Activated T-cell treated with anti-CD3 and anti-CD28 coated beads, Interleukin-2, amount 50 U/mL, for 4 hours (primary cell): ENCODE data around the gene CCT6B. TPM values are rescaled to one million over a fixed set of nuclear protein-coding genes. Genes with fewer than 3 reads are reported as not detected.
A peak's percentile ranks its signal among the peaks of the same experiment; 100 is the strongest.
"Not testable (repeated sequence)": the region's sequence is repeated elsewhere in the genome, so short reads cannot be mapped to it uniquely, and the experiment has no call there.

ENCODE experiments used
- ATAC-seq, 2 donors: fragments of 200-7000 bp; cut with Tn5 transposase; one replicate each; pipeline ENCODE4 v1.10.0; 2021
- DNase-seq: peaks from one replicate; pipeline ENCODE4 v3.0.0-alpha.2; 2020
- H3K27me3 Mint-ChIP-seq: one replicate; pipeline ENCODE4 v1.8.0; 2021; ENCODE audit warnings: low read depth, mixed read lengths
- H3K36me3 Mint-ChIP-seq: one replicate; pipeline ENCODE4 v1.8.0; 2022; ENCODE audit warnings: mixed read lengths; ENCODE audit not compliant: insufficient read depth
- H3K4me1 Mint-ChIP-seq: one replicate; pipeline ENCODE4 v1.8.0; 2021; ENCODE audit warnings: low read depth, mixed read lengths
- H3K4me3 Mint-ChIP-seq: one replicate; pipeline ENCODE4 v1.8.0; 2021; ENCODE audit warnings: mild to moderate bottlenecking, moderate library complexity, mixed read lengths
- H3K9me3 Mint-ChIP-seq: one replicate; pipeline ENCODE4 v1.8.0; 2021; ENCODE audit warnings: mixed read lengths
- total RNA-seq, 3 donors: library from RNA; stranded (reverse); gene quantifications; one replicate each; pipeline ENCODE4 v1.2.1, GENCODE V29; 2021

Gene CCT6B
- total RNA-seq: 1 to 10 TPM in 1 of 3 donors, under 1 TPM in 2; 0.51 to 1.0 (median 0.95) TPM

DNA sequence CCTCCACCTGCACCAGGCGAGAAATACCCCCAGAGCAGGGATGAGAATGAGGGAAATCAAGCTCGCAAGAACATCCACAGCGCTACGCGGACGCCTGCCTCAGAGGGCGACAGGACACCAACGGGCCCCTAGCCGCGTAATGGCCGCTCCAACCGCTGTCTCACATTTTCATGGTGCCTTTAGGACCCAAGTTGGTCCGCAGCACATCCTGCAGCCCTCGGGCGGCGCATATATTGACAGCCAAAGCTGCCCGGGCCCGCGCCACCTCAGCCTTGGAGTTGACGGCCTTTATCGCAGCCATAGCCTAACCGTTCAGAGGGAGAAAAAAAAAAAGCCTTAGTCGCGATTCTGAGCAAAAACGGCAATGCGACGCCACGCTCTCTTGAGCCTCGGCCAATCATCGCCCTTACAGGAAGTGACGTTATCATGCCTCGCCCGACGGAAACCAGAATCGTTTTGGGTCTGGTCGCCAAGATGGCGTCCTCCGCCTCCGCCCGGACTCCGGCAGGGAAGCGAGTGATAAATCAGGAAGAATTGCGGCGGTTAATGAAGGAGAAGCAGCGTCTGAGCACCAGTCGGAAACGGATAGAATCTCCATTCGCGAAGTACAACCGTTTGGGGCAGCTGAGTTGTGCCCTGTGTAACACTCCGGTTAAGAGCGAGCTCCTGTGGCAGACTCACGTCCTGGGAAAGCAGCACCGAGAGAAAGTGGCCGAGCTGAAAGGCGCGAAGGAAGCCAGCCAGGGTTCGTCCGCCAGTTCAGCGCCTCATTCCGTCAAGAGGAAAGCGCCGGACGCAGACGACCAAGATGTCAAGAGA lies at the start of gene CCT6B, which contains the start of gene ZNF830:
Gene CCT6B (minus strand): TSS at position 368 of the 819 bp plus-strand sequence. CDS start 67 bp downstream, at position 301.
Gene ZNF830 (plus strand): TSS at position 448 of the 819 bp plus-strand sequence. CDS start 27 bp downstream, at position 475.
- Mint-ChIP-seq H3K4me1 (peaks cover 27% of the 10 kb centered on the region), H3K9me3 (peaks cover 8% of the 10 kb centered on the region), H3K27me3 (peaks cover 4% of the 10 kb centered on the region), H3K36me3 (peaks cover 25% of the 10 kb centered on the region), H3K4me3 (peak within 1 kb of the TSS; percentile 100)
- ATAC-seq (peak; percentile 93 to 95), DNase-seq (peak; percentile 83)

GRCh38 chr17:35010093-35010492 lies 48.8 kb upstream of the CCT6B start:
- DNase-seq (no peak), ATAC-seq (no peak)
- Mint-ChIP-seq H3K4me3 (no peak overlapping the region), H3K9me3 (no peaks in the 10 kb centered on the region), H3K4me1 (peaks cover 3% of the 10 kb centered on the region), H3K27me3 (no peaks in the 10 kb centered on the region), H3K36me3 (peaks cover 40% of the 10 kb centered on the region)

- H3K4me3 Mint-ChIP-seq: no peak overlapping the region
- no peak for ATAC-seq
- DNase-seq: no peak
- peaks cover 42% of the 10 kb centered on the region for H3K36me3 Mint-ChIP-seq
- no peaks in the 10 kb centered on the region for H3K27me3 Mint-ChIP-seq
- H3K4me1 Mint-ChIP-seq: peaks cover 3% of the 10 kb centered on the region
- H3K9me3 Mint-ChIP-seq: no peaks in the 10 kb centered on the region
Observed at GRCh38 chr17:35006961-35007360, 45.7 kb upstream of the CCT6B start.

DNA sequence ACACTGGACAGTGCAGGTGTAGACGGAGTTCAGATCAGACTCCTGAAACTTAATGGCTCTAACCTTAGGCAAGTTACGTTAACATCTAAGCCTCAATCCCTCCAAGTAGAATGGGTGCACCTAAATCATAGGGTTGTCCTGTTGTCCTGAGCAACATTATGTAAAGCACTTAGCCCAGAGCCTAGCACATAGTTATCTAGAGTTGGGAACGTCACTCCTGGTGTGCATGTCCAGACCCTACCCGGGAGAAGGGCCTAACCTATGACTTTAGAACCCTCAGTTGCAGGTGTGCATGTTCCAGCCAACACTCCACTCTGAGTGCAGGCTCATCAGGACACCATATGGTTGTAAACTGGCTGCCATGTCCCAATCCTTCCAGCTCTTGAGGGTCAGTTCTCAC lies 45.1 kb upstream of the CCT6B start:
- H3K4me3 Mint-ChIP-seq: no peak overlapping the region
- peaks cover 42% of the 10 kb centered on the region for H3K36me3 Mint-ChIP-seq

DNA sequence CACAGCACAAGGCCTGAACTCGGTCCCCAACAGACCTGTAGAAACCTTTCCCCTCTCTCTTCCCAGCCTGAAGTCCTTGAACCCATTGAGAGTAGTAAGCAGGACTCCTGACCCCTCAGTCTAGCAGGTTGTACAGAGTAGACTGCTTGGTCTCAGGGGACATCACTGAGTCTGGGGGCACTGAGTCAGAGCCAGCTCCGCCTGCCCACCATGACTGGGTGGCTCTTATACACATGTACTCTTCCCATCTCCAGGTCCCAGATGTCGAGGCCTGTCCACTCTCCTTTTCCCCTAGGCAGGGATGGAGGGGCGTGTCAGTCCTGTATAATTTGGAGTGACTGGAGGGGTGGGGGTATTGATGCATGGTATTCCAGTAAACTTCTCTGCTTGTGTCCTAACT lies 42.5 kb upstream of the CCT6B start:
- Mint-ChIP-seq H3K9me3 (no peaks in the 10 kb centered on the region), H3K4me1 (peaks cover 3% of the 10 kb centered on the region), H3K4me3 (no peak overlapping the region), H3K27me3 (no peaks in the 10 kb centered on the region), H3K36me3 (peaks cover 37% of the 10 kb centered on the region)
- DNase-seq (no peak), ATAC-seq (no peak)

More for the DNA sequence above, 45.1 kb upstream of the CCT6B start:
- no peak for ATAC-seq
- H3K27me3 Mint-ChIP-seq: no peaks in the 10 kb centered on the region
- no peak for DNase-seq
- H3K9me3 Mint-ChIP-seq: no peaks in the 10 kb centered on the region
- peaks cover 3% of the 10 kb centered on the region for H3K4me1 Mint-ChIP-seq

DNA sequence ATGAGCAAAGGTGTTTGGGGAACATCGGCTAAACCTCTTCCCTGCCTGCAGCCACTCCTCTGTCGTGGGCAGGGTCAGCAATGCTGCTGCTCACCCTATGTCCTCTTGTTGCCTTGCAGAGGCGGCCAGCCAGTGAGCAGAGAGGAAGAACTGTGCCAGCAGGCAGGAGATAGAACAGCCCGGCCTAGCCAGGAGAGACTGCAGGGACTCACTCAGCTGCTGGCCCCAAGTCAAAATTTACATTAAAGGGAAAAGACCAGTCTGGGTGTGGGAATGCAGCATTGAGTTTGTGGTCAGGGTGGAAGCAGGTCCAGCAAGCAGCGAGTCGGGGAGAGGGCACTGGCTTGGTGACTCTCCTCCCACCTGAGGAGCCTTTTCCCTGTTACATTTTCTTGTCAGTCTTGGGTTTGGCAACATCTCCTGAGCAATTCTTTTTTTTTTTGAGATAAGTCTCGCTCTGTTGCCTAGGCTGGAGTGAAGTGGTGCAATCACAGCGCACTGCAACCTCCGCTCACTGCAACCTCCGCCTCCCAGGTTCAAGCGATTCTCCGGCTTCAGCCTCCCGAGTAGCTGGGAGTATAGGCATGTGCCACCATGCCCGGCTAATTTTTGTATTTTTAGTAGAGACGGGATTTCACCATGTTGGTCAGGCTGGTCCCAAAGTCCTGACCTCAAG lies 41.8 kb upstream of the CCT6B start:
- no peaks in the 10 kb centered on the region for H3K9me3 Mint-ChIP-seq
- ATAC-seq: no peak
- no peaks in the 10 kb centered on the region for H3K27me3 Mint-ChIP-seq
- H3K4me1 Mint-ChIP-seq: peaks cover 7% of the 10 kb centered on the region
- peaks cover 39% of the 10 kb centered on the region for H3K36me3 Mint-ChIP-seq
- no peak overlapping the region for H3K4me3 Mint-ChIP-seq
- no peak for DNase-seq

- H3K9me3 Mint-ChIP-seq: no peaks in the 10 kb centered on the region
- no peak overlapping the region for H3K4me3 Mint-ChIP-seq
- ATAC-seq: no peak
- H3K27me3 Mint-ChIP-seq: no peaks in the 10 kb centered on the region
- peaks cover 38% of the 10 kb centered on the region for H3K36me3 Mint-ChIP-seq
- DNase-seq: no peak
- peaks cover 5% of the 10 kb centered on the region for H3K4me1 Mint-ChIP-seq
Observed at GRCh38 chr17:35001549-35001948, 40.3 kb upstream of the CCT6B start.

DNA sequence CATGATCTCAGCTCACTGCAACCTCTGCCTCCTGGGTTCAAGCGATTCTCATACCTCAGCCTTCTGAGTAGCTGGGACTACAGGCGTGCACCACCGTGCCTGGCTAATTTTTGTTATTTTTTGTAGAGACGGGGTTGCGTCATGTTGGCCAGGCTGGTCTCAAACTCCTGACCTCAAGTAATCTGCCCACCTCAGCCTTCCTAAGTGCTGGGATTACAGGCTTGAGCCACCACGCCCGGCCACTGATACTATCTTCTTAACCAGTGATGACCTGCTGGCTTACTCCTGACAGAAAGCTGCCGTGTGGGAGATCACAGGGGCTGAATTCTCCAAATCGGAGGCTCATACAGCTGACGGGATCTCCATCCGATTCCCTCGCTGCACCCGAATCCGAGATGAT lies 39.7 kb upstream of the CCT6B start:
- not testable (repeated sequence) for H3K27me3 Mint-ChIP-seq, ATAC-seq, DNase-seq, H3K4me1 Mint-ChIP-seq, H3K9me3 Mint-ChIP-seq, H3K4me3 Mint-ChIP-seq
- peaks cover 41% of the 10 kb centered on the region for H3K36me3 Mint-ChIP-seq

GRCh38 chr17:34999456-34999855 lies 38.2 kb upstream of the CCT6B start:
- H3K4me3 Mint-ChIP-seq: no peak overlapping the region
- H3K4me1 Mint-ChIP-seq: peaks cover 5% of the 10 kb centered on the region
- no peaks in the 10 kb centered on the region for H3K9me3 Mint-ChIP-seq
- no peaks in the 10 kb centered on the region for H3K27me3 Mint-ChIP-seq
- H3K36me3 Mint-ChIP-seq: peaks cover 46% of the 10 kb centered on the region
- DNase-seq (no peak), ATAC-seq (no peak)

DNA sequence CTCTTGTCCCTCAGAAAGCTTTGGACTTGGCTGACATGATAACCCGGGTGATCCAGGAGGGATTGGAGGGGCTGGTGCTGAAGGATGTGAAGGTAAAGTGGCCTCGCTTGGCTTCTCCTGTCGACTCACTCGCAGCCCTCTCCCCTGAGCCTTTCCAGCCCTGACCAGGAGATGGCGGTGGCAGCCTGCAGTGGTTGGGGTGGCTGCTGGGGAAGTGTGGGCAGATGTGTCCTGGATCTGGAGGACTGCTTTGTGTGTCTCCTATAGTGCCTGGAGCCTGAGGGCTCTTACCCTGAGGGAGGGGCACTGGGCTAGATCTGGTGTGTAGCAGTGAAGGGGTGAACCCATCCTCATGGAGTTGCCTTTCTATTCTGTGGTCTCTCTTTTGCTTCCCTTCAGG lies 36.9 kb upstream of the CCT6B start:
- H3K4me1 Mint-ChIP-seq: peaks cover 5% of the 10 kb centered on the region
- H3K36me3 Mint-ChIP-seq: peaks cover 46% of the 10 kb centered on the region
- H3K9me3 Mint-ChIP-seq: no peaks in the 10 kb centered on the region
- H3K4me3 Mint-ChIP-seq: no peak overlapping the region
- ATAC-seq: peak; percentile 96
- no peaks in the 10 kb centered on the region for H3K27me3 Mint-ChIP-seq
- peak; percentile 76 for DNase-seq

DNA sequence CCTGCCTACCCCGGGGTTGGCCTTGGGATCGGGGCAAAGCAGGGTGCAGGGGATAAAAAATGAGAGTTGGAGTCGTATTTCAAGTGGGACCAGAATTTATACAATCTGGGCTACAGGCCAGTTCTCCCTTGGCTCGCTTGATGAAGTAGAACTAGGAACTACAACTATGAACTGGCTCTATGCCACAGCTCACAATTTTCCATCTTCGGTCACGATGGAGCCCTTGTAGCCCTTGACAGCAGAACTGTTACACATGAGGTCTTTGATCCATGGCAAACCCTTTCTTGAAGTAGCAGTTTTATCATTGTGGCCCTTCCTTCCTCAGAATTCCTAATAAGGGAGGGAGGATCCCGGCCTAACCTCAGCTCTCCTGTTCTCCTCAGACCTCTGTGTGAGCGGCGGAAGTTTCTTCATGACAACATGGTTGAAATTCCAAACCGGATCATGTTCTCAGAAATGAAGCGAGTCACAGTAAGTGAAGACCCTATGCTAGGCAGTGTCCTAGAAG lies 36.1 kb upstream of the CCT6B start:
- DNase-seq (no peak), ATAC-seq (no peak)
- H3K9me3 Mint-ChIP-seq: no peaks in the 10 kb centered on the region
- no peaks in the 10 kb centered on the region for H3K27me3 Mint-ChIP-seq
- no peak overlapping the region for H3K4me3 Mint-ChIP-seq
- peaks cover 48% of the 10 kb centered on the region for H3K36me3 Mint-ChIP-seq
- peaks cover 5% of the 10 kb centered on the region for H3K4me1 Mint-ChIP-seq

DNA sequence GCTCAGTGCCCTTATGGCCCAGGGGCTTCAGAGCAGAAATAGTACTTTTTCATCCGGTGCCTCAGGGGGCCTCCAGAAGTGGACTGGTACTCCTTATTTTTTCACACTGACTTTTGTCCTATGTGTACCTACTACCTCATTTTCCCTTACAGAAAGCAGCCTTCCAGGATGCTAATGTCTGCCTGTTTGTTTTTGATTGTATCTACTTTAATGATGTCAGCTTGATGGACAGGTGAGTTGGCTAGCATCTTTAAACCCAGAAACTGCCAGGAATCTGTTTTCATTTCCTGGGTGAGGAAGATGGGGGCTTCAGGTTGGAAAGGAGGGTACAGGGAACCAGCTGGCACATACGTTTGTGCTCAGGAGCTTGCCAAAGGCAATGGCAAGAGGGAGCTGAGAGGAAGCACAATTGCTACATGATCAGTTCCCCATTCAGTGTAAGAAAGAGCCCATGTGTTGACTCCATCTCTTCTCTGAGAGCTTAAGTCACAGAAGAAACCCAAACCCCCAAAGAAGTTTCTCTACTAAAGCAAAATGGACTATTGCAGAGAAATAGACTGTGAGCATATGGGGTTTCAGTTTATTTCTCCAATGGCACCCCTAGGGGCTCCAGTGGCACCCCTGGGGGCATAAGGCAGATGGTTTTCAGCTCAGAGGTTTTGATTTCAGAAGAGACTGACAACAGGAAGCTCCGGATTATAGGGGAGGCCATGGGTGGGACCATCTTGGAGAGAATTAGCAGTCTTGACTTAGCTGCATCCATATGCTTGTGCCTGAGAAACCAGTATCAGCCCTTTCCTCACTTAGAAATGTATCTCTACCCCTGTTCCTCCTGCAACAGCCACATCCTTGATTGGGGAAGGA lies 35.4 kb upstream of the CCT6B start:
- Mint-ChIP-seq H3K4me1 (peaks cover 5% of the 10 kb centered on the region), H3K4me3 (no peak overlapping the region), H3K9me3 (no peaks in the 10 kb centered on the region), H3K36me3 (peaks cover 49% of the 10 kb centered on the region), H3K27me3 (no peaks in the 10 kb centered on the region)
- ATAC-seq (no peak), DNase-seq (no peak)

GRCh38 chr17:34993031-34993430 lies 31.8 kb upstream of the CCT6B start:
- Mint-ChIP-seq H3K4me3 (no peak overlapping the region), H3K9me3 (no peaks in the 10 kb centered on the region), H3K36me3 (peaks cover 64% of the 10 kb centered on the region), H3K4me1 (peaks cover 3% of the 10 kb centered on the region), H3K27me3 (no peaks in the 10 kb centered on the region)
- DNase-seq (no peak), ATAC-seq (no peak)

GRCh38 chr17:34991606-34992005 lies 30.3 kb upstream of the CCT6B start:
- DNase-seq: no peak
- peaks cover 64% of the 10 kb centered on the region for H3K36me3 Mint-ChIP-seq

More at GRCh38 chr17:34991606-34992005, 30.3 kb upstream of the CCT6B start:
- H3K27me3 Mint-ChIP-seq: no peaks in the 10 kb centered on the region
- no peak overlapping the region for H3K4me3 Mint-ChIP-seq
- H3K4me1 Mint-ChIP-seq: peaks cover 2% of the 10 kb centered on the region
- no peaks in the 10 kb centered on the region for H3K9me3 Mint-ChIP-seq
- no peak for ATAC-seq
